Epithelial cell of proximal tubule (primary cell): Measurements from ENCODE around the gene ZIM2. TPM values are rescaled to one million over a fixed set of nuclear protein-coding genes. Genes with fewer than 3 reads are reported as not detected.

Experiments
- DNase-seq: peaks from one replicate; pipeline ENCODE4 v3.0.0-alpha.2; 2011; ENCODE audit warnings: low read depth
- H3K4me3 ChIP-seq: 2 replicates; pipeline ENCODE4 v1.5.1; 2011; ENCODE audit warnings: low read depth, mild to moderate bottlenecking, low read length
- CTCF ChIP-seq: conservative IDR thresholded peaks from 2 replicates; pipeline ENCODE4 v1.5.1; 2012; ENCODE audit warnings: low read depth, mild to moderate bottlenecking, low read length
- total RNA-seq: library from RNA; depleted of rRNA; stranded (reverse); fragments of >200 nt; gene quantifications from 2 replicates; pipeline ENCODE4 v1.2.3, GENCODE V29; 2015

The ZIM2 gene
- total RNA-seq, 1 donor from 2014 or later = not detected

GRCh38 chr19:56834564-56835375 is 5.8 kb downstream of the ZIM2 start:
- no peak for TF ChIP-seq CTCF

GRCh38 chr19:56832352-56832928 is 8.1 kb downstream of the ZIM2 start:
- no peak overlapping the region for H3K4me3 ChIP-seq
- no peak for DNase-seq
- no peak for TF ChIP-seq CTCF

More at GRCh38 chr19:56834564-56835375, 5.8 kb downstream of the ZIM2 start:
- H3K4me3 ChIP-seq = no peak overlapping the region
- DNase-seq = no peak

- DNase-seq = no peak
- no peak for TF ChIP-seq CTCF
Measured at GRCh38 chr19:56831255-56831654, 9.3 kb downstream of the ZIM2 start.

GRCh38 chr19:56829596-56829995 is 10.9 kb downstream of the ZIM2 start:
- no peak for DNase-seq
- no peak overlapping the region for H3K4me3 ChIP-seq
- TF ChIP-seq CTCF = no peak

More at GRCh38 chr19:56831255-56831654, 9.3 kb downstream of the ZIM2 start:
- no peak overlapping the region for H3K4me3 ChIP-seq

- no peak for DNase-seq
Measured at GRCh38 chr19:56827708-56828107, 12.8 kb downstream of the ZIM2 start.

GRCh38 chr19:56823956-56824355 is 16.6 kb downstream of the ZIM2 start:
- TF ChIP-seq CTCF = no peak
- no peak for DNase-seq
- no peak overlapping the region for H3K4me3 ChIP-seq

More at GRCh38 chr19:56827708-56828107, 12.8 kb downstream of the ZIM2 start:
- no peak for TF ChIP-seq CTCF
- H3K4me3 ChIP-seq = no peak overlapping the region
